GM23338 (cell line): ENCODE data around the gene CPLX4. TPM values are rescaled to one million over a fixed set of nuclear protein-coding genes. Genes with fewer than 3 reads are reported as not detected.
A peak's percentile ranks its signal among the peaks of the same experiment; 100 is the strongest.

Source experiments
- ATAC-seq: fragments of 200-7000 bp; cut with Tn5 transposase; 3 replicates; pipeline ENCODE4 v1.9.1; 2020
- DNase-seq: peaks from one replicate; pipeline ENCODE4 v3.0.0-alpha.2; 2015; ENCODE audit warnings: low spot score
- H2AFZ ChIP-seq: fragments of 200-600 bp; sonication (generic); 2 replicates; pipeline ENCODE4 v1.8.0; 2016; ENCODE audit warnings: antibody characterized with exemption, mild to moderate bottlenecking, moderate library complexity
- H3F3A ChIP-seq: fragments of 200-600 bp; sonication (generic); replicated peaks from 2 replicates; pipeline ENCODE4 v1.8.0; 2017; ENCODE audit warnings: antibody characterized with exemption, mixed run types, low read depth
- H3K27ac ChIP-seq: fragments of 200-600 bp; sonication (generic); 2 replicates; pipeline ENCODE4 v1.6.1; 2016; ENCODE audit warnings: low read depth
- H3K27me3 ChIP-seq: fragments of 200-600 bp; sonication (generic); 2 replicates; pipeline ENCODE4 v1.8.0; 2016; ENCODE audit warnings: mild to moderate bottlenecking, mixed run types, moderate library complexity; ENCODE audit not compliant: insufficient read depth
- H3K36me3 ChIP-seq: fragments of 200-600 bp; sonication (generic); 2 replicates; pipeline ENCODE4 v1.8.0; 2016; ENCODE audit warnings: mild to moderate bottlenecking; ENCODE audit not compliant: insufficient read depth
- H3K4me1 ChIP-seq: fragments of 200-600 bp; sonication (generic); 2 replicates; pipeline ENCODE4 v1.8.0; 2016; ENCODE audit warnings: mild to moderate bottlenecking, moderate library complexity; ENCODE audit not compliant: insufficient read depth
- H3K4me2 ChIP-seq: fragments of 200-600 bp; sonication (generic); 2 replicates; pipeline ENCODE4 v1.7.1; 2017; ENCODE audit warnings: mixed run types
- H3K4me3 ChIP-seq: fragments of 200-600 bp; sonication (generic); 2 replicates; pipeline ENCODE4 v1.6.1; 2016; ENCODE audit warnings: mixed run types
- H3K79me2 ChIP-seq: fragments of 200-600 bp; sonication (generic); replicated peaks from 2 replicates; pipeline ENCODE4 v1.8.0; 2017; ENCODE audit warnings: mild to moderate bottlenecking; ENCODE audit not compliant: insufficient read depth
- H3K9me2 ChIP-seq: fragments of 200-600 bp; sonication (generic); 2 replicates; pipeline ENCODE4 v1.8.0; 2017; ENCODE audit not compliant: insufficient read depth
- H4K20me1 ChIP-seq: fragments of 200-600 bp; sonication (generic); replicated peaks from 2 replicates; pipeline ENCODE4 v1.8.0; 2017; ENCODE audit warnings: mild to moderate bottlenecking; ENCODE audit not compliant: insufficient read depth
- H3K27ac Mint-ChIP-seq: 2 replicates; pipeline ENCODE4 v1.8.0; 2020; ENCODE audit warnings: inconsistent platforms, mild to moderate bottlenecking, moderate library complexity, mixed read lengths
- H3K27me3 Mint-ChIP-seq: 3 replicates; pipeline ENCODE4 v1.8.0; 2022; ENCODE audit warnings: low read depth, mild to moderate bottlenecking, moderate library complexity, mixed read lengths, inconsistent platforms; ENCODE audit not compliant: insufficient read depth, poor library complexity
- H3K36me3 Mint-ChIP-seq: 3 replicates; pipeline ENCODE4 v1.8.0; 2021; ENCODE audit warnings: low read depth, mild to moderate bottlenecking, inconsistent platforms, moderate library complexity, mixed read lengths
- H3K4me1 Mint-ChIP-seq: 3 replicates; pipeline ENCODE4 v1.8.0; 2020; ENCODE audit warnings: mild to moderate bottlenecking, inconsistent platforms, mixed read lengths
- H3K4me3 Mint-ChIP-seq: 3 replicates; pipeline ENCODE4 v1.8.0; 2021; ENCODE audit warnings: moderate library complexity, mild to moderate bottlenecking, inconsistent platforms, mixed read lengths
- H3K9me3 Mint-ChIP-seq: 3 replicates; pipeline ENCODE4 v1.8.0; 2020; ENCODE audit warnings: moderate library complexity, mild to moderate bottlenecking, inconsistent platforms, mixed read lengths
- ETS1 ChIP-seq: IDR thresholded peaks from 2 replicates; pipeline ENCODE4 v1.6.1; 2016; ENCODE audit warnings: antibody characterized with exemption
- POLR2AphosphoS5 ChIP-seq: IDR thresholded peaks from 2 replicates; pipeline ENCODE4 v1.6.1; 2016; ENCODE audit warnings: antibody characterized with exemption, low read depth
- REST ChIP-seq: IDR thresholded peaks from one replicate; pipeline ENCODE4 v1.6.1; 2018; ENCODE audit warnings: antibody characterized with exemption; ENCODE audit not compliant: unreplicated experiment
- ZNF462 ChIP-seq: fragments of 250-450 bp; sonication (Bioruptor Pico); IDR thresholded peaks from 2 replicates; pipeline ENCODE4 v1.5.0; 2020; ENCODE audit warnings: mild to moderate bottlenecking, moderate library complexity
- polyA plus RNA-seq: library from polyadenylated mRNA; unstranded; fragments of >200 nt; fragmentation: Nextera tagmentation; extraction: Ambion mirVana; gene quantifications from 2 replicates; pipeline ENCODE4 v1.2.1, GENCODE V29; 2016
- total RNA-seq: library from RNA; depleted of rRNA; stranded (reverse); fragments of >200 nt; shearing (Covaris generic); gene quantifications from 2 replicates; pipeline ENCODE4 v1.2.3, GENCODE V29; 2014

CPLX4 gene
- total and polyA plus RNA-seq, 2 experiments from 2014 or later = not detected

GRCh38 chr18:59358712-59359575 is 40.5 kb upstream of the CPLX4 start, which contains the start of gene LMAN1:
LMAN1 (minus strand) TSS chr18:59359265; CDS start chr18:59359244, 21 bp downstream.
- peaks cover 10% of the 10 kb centered on the region for H3K36me3 Mint-ChIP-seq
- H3K27ac ChIP-seq = peak within 1 kb of the TSS; percentile 86; the same call in 1 of the 2 replicates

More at GRCh38 chr18:59358712-59359575, 40.5 kb upstream of the CPLX4 start, which contains the start of gene LMAN1:
- Histone ChIP-seq H3K4me2 (peak within 1 kb of the TSS; percentile 89), H4K20me1 (peaks cover 3% of the 10 kb centered on the region; the same call in 1 of the 2 replicates), H3K27me3 (peaks cover 17% of the 10 kb centered on the region), H3K4me3 (peak within 1 kb of the TSS; percentile 94), H2AFZ (peak within 1 kb of the TSS; percentile 86), H3K36me3 (peaks cover 11% of the 10 kb centered on the region; the same call in 1 of the 2 replicates), H3K79me2 (peaks cover 34% of the 10 kb centered on the region), H3K4me1 (peaks cover 15% of the 10 kb centered on the region), H3F3A (no peaks in the 10 kb centered on the region), H3K9me2 (no peaks in the 10 kb centered on the region)
- peak within 1 kb of the TSS; percentile 98 for H3K4me3 Mint-ChIP-seq
- H3K9me3 Mint-ChIP-seq = no peaks in the 10 kb centered on the region
- peak within 1 kb of the TSS; percentile 97 for H3K27ac Mint-ChIP-seq
- peak; percentile 96 for DNase-seq
- TF ChIP-seq POLR2AphosphoS5 = peak; percentile 80
- TF ChIP-seq REST = peak; percentile 9
- no peak for TF ChIP-seq ZNF462 (CRISPR knock-in tag)
- peak; percentile 8; the same call in 1 of the 2 replicates for TF ChIP-seq ETS1
- peak; percentile 92 for ATAC-seq
- H3K4me1 Mint-ChIP-seq = peaks cover 5% of the 10 kb centered on the region
- H3K27me3 Mint-ChIP-seq = peaks cover 3% of the 10 kb centered on the region
